Endothelial cell of umbilical vein (primary cell): Measurements from ENCODE around the gene LGALS7B. TPM values are rescaled to one million over a fixed set of nuclear protein-coding genes. Genes with fewer than 3 reads are reported as not detected.
A peak's percentile ranks its signal among the peaks of the same experiment; 100 is the strongest.
"Not testable (repeated sequence)": the region's sequence is repeated elsewhere in the genome, so short reads cannot be mapped to it uniquely, and the experiment has no call there.

Experiments
- BruUV-seq: library from RNA; stranded (reverse); fragments of 400-500 nt; replicated peaks from 2 replicates; lab custom pipeline; 2021; lab: Mats Ljungman, UMichigan
- CTCF ChIA-PET: fragments of 300-600, 350-600 bp; sonication (Branson Sonifier 250); formaldehyde crosslinking; loops from one replicate; lab custom pipeline; 2021; ENCODE audit warnings: antibody characterized with exemption, inconsistent platforms; lab: Charles Lee
- POLR2A ChIA-PET: fragments of 300-600, 350-600 bp; sonication (Branson Sonifier 250); formaldehyde crosslinking; loops from one replicate; lab custom pipeline; 2021; ENCODE audit warnings: antibody characterized with exemption, inconsistent platforms; lab: Charles Lee
- DNase-seq: peaks from one replicate; pipeline ENCODE4 v3.0.0-alpha.2; 2011; ENCODE audit warnings: low read depth, low spot score
- FAIRE-seq: peaks from 2 replicates; lab custom pipeline; 2011; peaks lifted over from hg19 to GRCh38; lab: Jason Lieb, UNC
- H2AFZ ChIP-seq: 2 replicates; pipeline ENCODE4 v1.6.0; 2012; ENCODE audit warnings: low read depth, low read length, control low read depth, inconsistent platforms
- H3K27ac ChIP-seq: 2 replicates; pipeline ENCODE4 v1.5.1; 2011; ENCODE audit warnings: low read depth, mild to moderate bottlenecking, control low read depth, low read length, moderate library complexity; ENCODE audit not compliant: insufficient read depth
- H3K27me3 ChIP-seq, 2 experiments: 2 replicates each; pipeline versions ENCODE4 v1.6.0 to v1.6.1; 2011; ENCODE audit warnings: low read length in 2 of 2, mixed read lengths in 1 of 2; ENCODE audit not compliant: control insufficient read depth in 2 of 2, insufficient read depth in 2 of 2
- H3K36me3 ChIP-seq, 2 experiments: 2 replicates in 1 of 2; 3 replicates in 1 of 2; pipeline ENCODE4 v1.5.1; 2011; ENCODE audit warnings: low read length in 2 of 2, mild to moderate bottlenecking in 1 of 2, moderate library complexity in 1 of 2; ENCODE audit not compliant: control insufficient read depth in 2 of 2, insufficient read depth in 2 of 2; ENCODE audit errors: extremely low read depth in 1 of 2
- H3K4me1 ChIP-seq: 3 replicates; pipeline ENCODE4 v1.5.1; 2011; ENCODE audit warnings: mild to moderate bottlenecking, low read length; ENCODE audit not compliant: control insufficient read depth, insufficient read depth; ENCODE audit errors: extremely low read depth
- H3K4me2 ChIP-seq: 2 replicates; pipeline ENCODE4 v1.6.1; 2011; ENCODE audit warnings: low read length, control low read depth, mixed read lengths; ENCODE audit not compliant: insufficient read depth
- H3K4me3 ChIP-seq, 3 experiments: fragments of 200-600 bp in 1 of 3; sonication (generic), shearing (Covaris generic) in 1 of 3; replicated peaks in 1 of 3; 2 replicates each; pipeline ENCODE4 v1.5.1; 2011 to 2016; ENCODE audit warnings: control low read depth in 3 of 3, low read length in 3 of 3, mild to moderate bottlenecking in 2 of 3, inconsistent platforms in 1 of 3, low read depth in 1 of 3, moderate library complexity in 1 of 3; ENCODE audit not compliant: insufficient read depth in 1 of 3
- H3K79me2 ChIP-seq: 2 replicates; pipeline ENCODE4 v1.6.0; 2012; ENCODE audit warnings: low read length, inconsistent platforms; ENCODE audit not compliant: control insufficient read depth, insufficient read depth
- H3K9ac ChIP-seq: replicated peaks from 2 replicates; pipeline ENCODE3; 2011; ENCODE audit warnings: low read length, control low read depth; ENCODE audit not compliant: insufficient read depth; ENCODE audit errors: extremely low read depth
- H3K9me1 ChIP-seq: replicated peaks from 3 replicates; pipeline ENCODE4 v1.6.0; 2011; ENCODE audit warnings: mild to moderate bottlenecking, low read length; ENCODE audit not compliant: control insufficient read depth, insufficient read depth; ENCODE audit errors: extremely low read depth
- H3K9me3 ChIP-seq: replicated peaks from 2 replicates; pipeline ENCODE4 v1.5.1; 2012; ENCODE audit warnings: low read length, inconsistent platforms; ENCODE audit not compliant: control insufficient read depth, insufficient read depth
- H4K20me1 ChIP-seq: replicated peaks from 2 replicates; pipeline ENCODE3; 2011; ENCODE audit warnings: mild to moderate bottlenecking, low read length; ENCODE audit not compliant: control insufficient read depth, insufficient read depth; ENCODE audit errors: extremely low read depth
- CTCF ChIP-seq, 2 donors: IDR thresholded peaks; 1 replicate in 1 of 2; 2 replicates in 1 of 2; pipeline ENCODE4 v1.5.1; 2011; ENCODE audit warnings: low read length in 2 of 2, mild to moderate bottlenecking in 2 of 2, moderate library complexity in 2 of 2, control low read depth in 1 of 2, inconsistent platforms in 1 of 2, low read depth in 1 of 2; ENCODE audit not compliant: insufficient read depth in 1 of 2; ENCODE audit errors: extremely low read depth in 1 of 2
- EZH2 ChIP-seq: IDR thresholded peaks from 2 replicates; pipeline ENCODE4 v1.6.1; 2012; ENCODE audit warnings: borderline replicate concordance, low read depth, mild to moderate bottlenecking, moderate library complexity, low read length, inconsistent platforms; ENCODE audit not compliant: severe bottlenecking
- FOS ChIP-seq: IDR thresholded peaks from 2 replicates; pipeline ENCODE4 v1.6.1; 2011; ENCODE audit warnings: mild to moderate bottlenecking, low read length, moderate library complexity, borderline replicate concordance; ENCODE audit not compliant: insufficient read depth
- GATA2 ChIP-seq: IDR thresholded peaks from 2 replicates; pipeline ENCODE4 v1.7.0; 2011; ENCODE audit warnings: low read depth, mild to moderate bottlenecking, moderate library complexity, mixed read lengths, low read length; ENCODE audit not compliant: insufficient read length, insufficient read depth
- JUN ChIP-seq: IDR thresholded peaks from 2 replicates; pipeline ENCODE4 v1.6.1; 2011; ENCODE audit warnings: borderline replicate concordance, low read depth; ENCODE audit not compliant: insufficient read length, insufficient read depth
- MYC ChIP-seq: IDR thresholded peaks from one replicate; pipeline ENCODE4 v1.6.1; 2011; ENCODE audit warnings: mild to moderate bottlenecking, low read depth, low read length
- POLR2A ChIP-seq: IDR thresholded peaks from 2 replicates; pipeline ENCODE4 v1.6.1; 2012; ENCODE audit warnings: low read depth, mild to moderate bottlenecking, control low read depth, low read length
- POLR2AphosphoS5 ChIP-seq: IDR thresholded peaks from 2 replicates; pipeline ENCODE4 v1.6.1; 2012; ENCODE audit warnings: low read depth, mild to moderate bottlenecking, control low read depth, low read length, moderate library complexity; ENCODE audit not compliant: insufficient read depth
- dilution Hi-C: fragments of 300-500 bp; cut with MboI; formaldehyde crosslinking; loops from one replicate; pipeline ENCODE4 v1.15.0; 2019; ENCODE audit warnings: low sequenced_read_pairs; ENCODE audit not compliant: extremely low pct_ligation_motif_present
- intact Hi-C: fragments of 100-400 bp; cut with micrococcal nuclease; formaldehyde crosslinking; loops from one replicate; pipeline ENCODE4 v1.10.0; 2022
- polyA plus RNA-seq, 4 experiments: library from polyadenylated mRNA; depleted of rRNA in 3 of 4; stranded (reverse) in 3 of 4; unstranded in 1 of 4; fragments of >200 nt; gene quantifications; 2 replicates each; pipeline versions ENCODE4 v1.2.1 to v1.2.3, GENCODE V29; 2011 to 2012; ENCODE audit warnings: missing spikeins in 1 of 4
- total RNA-seq: library from RNA; stranded (reverse); gene quantifications from 2 replicates; pipeline ENCODE4 v1.2.3, GENCODE V29; 2021
- TF ChIP-seq, protein P1 (sequence below): IDR thresholded peaks from 2 replicates; pipeline ENCODE4 v1.6.1; 2011; ENCODE audit not compliant: insufficient read depth, insufficient read length

LGALS7B gene
- total and polyA plus RNA-seq, 2 donors (not counting 3 experiments of a cell fraction or from before 2014, with no cell fraction given) = not detected

GRCh38 chr19:38761884-38762389 lies 27.1 kb upstream of the LGALS7B start:
- H3K9ac ChIP-seq, H4K20me1 ChIP-seq, H3K4me2 ChIP-seq, POLR2A ChIA-PET, H3K4me1 ChIP-seq, H3K9me3 ChIP-seq, intact Hi-C loops, H3K36me3 ChIP-seq, H3K9me1 ChIP-seq, DNase-seq, H2AFZ ChIP-seq, BruUV-seq, H3K27me3 ChIP-seq, H3K27ac ChIP-seq, H3K4me3 ChIP-seq, H3K79me2 ChIP-seq, dilution Hi-C loops: not testable (repeated sequence)
- FAIRE-seq = peak; percentile 12
- CTCF ChIA-PET = interaction anchor here (1.3 to 1.8 kb wide), 2 partner anchors 8 to 128 kb away, joined by 3 to 8 read pairs; no protein-coding TSS in a partner anchor

DNA sequence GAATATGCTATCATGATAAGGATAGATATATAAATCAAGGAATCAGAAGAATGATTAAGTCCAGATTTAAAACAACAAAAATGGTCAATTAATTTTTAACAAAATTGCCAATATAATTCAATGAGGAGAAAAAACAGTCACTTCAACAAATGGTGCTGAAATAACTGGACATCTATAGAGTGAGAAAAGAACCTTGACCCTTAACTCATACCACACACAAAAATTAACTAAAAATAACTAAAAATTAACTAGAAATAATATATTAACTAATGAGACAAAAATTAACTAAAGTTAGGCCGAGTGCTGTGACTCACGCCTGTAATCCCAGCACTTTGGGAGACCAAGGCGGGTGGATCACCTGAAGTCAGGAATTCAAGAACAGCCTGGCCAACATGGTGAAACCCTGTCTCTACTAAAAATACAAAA lies 25.2 kb upstream of the LGALS7B start:
- intact Hi-C loops = no loop called here

More for the DNA sequence above, 25.2 kb upstream of the LGALS7B start:
- H3K27ac ChIP-seq = no peak overlapping the region
- H3K9me1 ChIP-seq = no peaks in the 10 kb centered on the region
- H3K36me3 ChIP-seq = no peaks in the 10 kb centered on the region
- dilution Hi-C loops = no loop called here
- DNase-seq (no peak), FAIRE-seq (no peak)
- ChIA-PET POLR2A (no interaction called here), CTCF (no interaction called here)
- no peaks in the 10 kb centered on the region for H3K9me3 ChIP-seq
- BruUV-seq = no TSS peak
- no peaks in the 10 kb centered on the region for H4K20me1 ChIP-seq
- no peak overlapping the region for H3K9ac ChIP-seq
- H3K4me3 ChIP-seq = no peak overlapping the region
- H3K27me3 ChIP-seq = no peaks in the 10 kb centered on the region
- H3K4me2 ChIP-seq = no peak overlapping the region
- H2AFZ ChIP-seq = no peak overlapping the region
- H3K79me2 ChIP-seq = no peaks in the 10 kb centered on the region
- no peaks in the 10 kb centered on the region for H3K4me1 ChIP-seq
- no peak for TF ChIP-seq POLR2A
- no peak for TF ChIP-seq JUN
- TF ChIP-seq MYC = no peak
- TF ChIP-seq CTCF (IDR thresholded peaks at IDR 0.05; ENCODE audit: extremely low read depth in 1 of 2, insufficient read depth in 1 of 2, low read depth in 1 of 2, low read length in 2 of 2) = no peak
- TF ChIP-seq, protein P1, sequence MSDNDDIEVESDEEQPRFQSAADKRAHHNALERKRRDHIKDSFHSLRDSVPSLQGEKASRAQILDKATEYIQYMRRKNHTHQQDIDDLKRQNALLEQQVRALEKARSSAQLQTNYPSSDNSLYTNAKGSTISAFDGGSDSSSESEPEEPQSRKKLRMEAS = no peak
- no peak for TF ChIP-seq EZH2
- TF ChIP-seq POLR2AphosphoS5 = no peak
- TF ChIP-seq GATA2 = no peak
- no peak for TF ChIP-seq FOS
